Fibroblast of villous mesenchyme (primary cell): Measurements from ENCODE around the gene GRK3. TPM values are rescaled to one million over a fixed set of nuclear protein-coding genes. Genes with fewer than 3 reads are reported as not detected.

Source experiments
- DNase-seq: peaks from one replicate; pipeline ENCODE4 v3.0.0-alpha.2; 2010; ENCODE audit warnings: low read depth
- H3K4me3 ChIP-seq: 2 replicates; pipeline ENCODE4 v1.5.1; 2011; ENCODE audit warnings: low read depth, mild to moderate bottlenecking, low read length
- CTCF ChIP-seq: IDR thresholded peaks from 2 replicates; pipeline ENCODE4 v1.5.1; 2012; ENCODE audit warnings: low read depth, mild to moderate bottlenecking, low read length; ENCODE audit not compliant: insufficient read depth
- total RNA-seq: library from RNA; depleted of rRNA; stranded (reverse); fragments of >200 nt; gene quantifications from 2 replicates; pipeline ENCODE4 v1.2.3, GENCODE V29; 2012

The GRK3 gene
- total RNA-seq, 1 donor = 1.7 TPM

DNA sequence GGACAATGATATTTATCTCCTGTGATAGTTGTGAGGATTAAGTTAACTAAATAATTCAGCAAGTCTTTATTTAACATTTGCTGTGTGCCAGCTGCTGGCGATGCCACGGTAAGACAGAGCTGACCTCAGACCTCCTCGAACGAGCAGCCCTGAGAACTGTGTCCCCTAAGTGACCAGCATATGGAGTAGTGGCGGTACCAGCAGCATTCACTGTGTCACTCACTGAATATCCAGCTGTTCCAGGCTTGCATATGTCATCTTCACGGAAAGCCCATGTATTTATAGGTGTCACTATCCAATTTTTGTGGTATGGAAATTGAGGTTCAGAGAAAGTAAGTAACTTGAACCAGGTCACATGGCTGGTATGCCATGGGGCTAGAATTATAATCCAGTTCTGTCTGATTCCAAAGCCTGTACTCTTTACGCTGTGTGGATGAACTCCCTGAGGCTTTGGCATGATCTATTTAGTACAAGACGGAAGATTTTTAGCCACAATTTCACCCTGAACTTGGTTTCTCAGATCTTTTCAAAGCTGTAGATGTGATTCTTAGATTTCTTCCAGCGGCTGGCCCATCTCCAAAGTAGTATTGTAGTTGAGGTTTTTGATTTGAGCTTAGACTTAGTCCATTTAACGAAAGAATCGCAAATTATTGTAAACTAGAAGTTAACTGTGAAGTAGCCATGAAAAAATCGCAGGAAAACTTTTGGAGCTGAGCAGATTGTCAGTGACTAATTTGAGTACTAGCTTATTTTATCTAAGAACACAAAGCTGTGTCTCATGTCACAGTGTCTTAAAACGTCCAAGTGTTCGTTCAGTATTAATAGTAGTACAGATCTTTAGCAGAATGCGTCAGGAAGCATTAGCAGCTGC, 128.2 kb downstream of the GRK3 start:
- no peak overlapping the region for H3K4me3 ChIP-seq
- no peak for TF ChIP-seq CTCF
- DNase-seq = no peak

DNA sequence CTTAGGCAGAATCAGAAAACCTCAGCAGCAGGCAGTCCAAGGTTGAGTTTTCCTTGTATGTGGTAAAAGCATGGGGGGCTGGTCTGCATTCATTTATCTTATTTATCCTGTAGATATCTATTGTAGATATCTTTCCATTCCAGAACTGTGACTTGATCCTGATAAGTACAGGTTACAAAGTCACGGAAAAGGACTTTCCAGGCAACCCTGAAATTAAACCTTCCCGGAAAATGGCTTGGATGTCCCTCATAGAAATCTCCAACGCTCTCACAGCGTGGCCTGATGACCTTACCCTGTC, 128.7 kb downstream of the GRK3 start:
- H3K4me3 ChIP-seq = no peak overlapping the region
- TF ChIP-seq CTCF = no peak
- no peak for DNase-seq

GRCh38 chr22:25694196-25694907, 129.9 kb downstream of the GRK3 start:
- DNase-seq = no peak
- H3K4me3 ChIP-seq = no peak overlapping the region
- TF ChIP-seq CTCF = no peak

- no peak overlapping the region for H3K4me3 ChIP-seq
- no peak for DNase-seq
- no peak for TF ChIP-seq CTCF
Measured at GRCh38 chr22:25695146-25695545, 130.7 kb downstream of the GRK3 start.

DNA sequence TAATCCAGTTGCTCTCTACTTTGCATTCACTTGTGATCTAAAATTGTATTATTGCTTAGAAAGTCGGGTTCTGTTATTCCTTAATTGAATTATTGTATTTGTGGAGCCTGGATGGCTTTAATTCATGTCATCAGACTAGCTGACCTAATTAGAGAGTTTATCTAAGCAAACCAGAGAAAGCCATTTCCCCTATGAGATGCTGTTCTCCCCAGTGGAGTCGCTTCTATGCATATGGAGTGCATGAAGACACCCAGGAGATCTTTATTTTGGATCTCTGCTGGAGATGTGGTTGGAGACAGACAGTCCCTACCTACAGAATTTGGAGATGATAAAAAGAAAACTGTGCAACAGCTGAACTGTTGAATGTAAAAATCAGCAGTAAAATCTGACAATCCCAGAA, 132.3 kb downstream of the GRK3 start:
- no peak for DNase-seq
- TF ChIP-seq CTCF = no peak
- H3K4me3 ChIP-seq = no peak overlapping the region

GRCh38 chr22:25697181-25697664, 132.7 kb downstream of the GRK3 start:
- no peak overlapping the region for H3K4me3 ChIP-seq
- no peak for DNase-seq
- TF ChIP-seq CTCF = no peak

GRCh38 chr22:25697978-25698377, 133.5 kb downstream of the GRK3 start:
- TF ChIP-seq CTCF = no peak
- no peak for DNase-seq
- H3K4me3 ChIP-seq = no peak overlapping the region
